ENCODE data around the gene LPA.

DNA sequence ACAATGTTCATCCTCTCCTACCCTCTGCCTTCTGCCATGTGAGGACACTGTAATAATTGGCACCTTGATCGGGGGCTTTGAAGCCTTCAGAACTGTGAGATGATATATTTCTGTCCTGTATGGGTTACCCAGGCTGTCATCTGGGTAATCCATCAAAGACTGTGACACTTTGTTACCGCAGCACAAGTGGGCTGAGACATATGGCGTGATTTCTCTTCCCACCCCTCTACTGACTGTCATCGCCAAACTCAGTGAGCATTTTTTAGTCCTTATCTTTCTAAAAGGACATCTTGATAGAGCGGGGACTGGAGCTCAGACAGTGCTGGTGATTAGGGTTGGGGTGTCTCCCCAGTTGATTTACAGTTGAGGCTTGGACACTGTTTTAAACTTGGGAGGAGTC, 27.5 kb upstream of the LPA start:
- TF ChIP-seq, protein P1, sequence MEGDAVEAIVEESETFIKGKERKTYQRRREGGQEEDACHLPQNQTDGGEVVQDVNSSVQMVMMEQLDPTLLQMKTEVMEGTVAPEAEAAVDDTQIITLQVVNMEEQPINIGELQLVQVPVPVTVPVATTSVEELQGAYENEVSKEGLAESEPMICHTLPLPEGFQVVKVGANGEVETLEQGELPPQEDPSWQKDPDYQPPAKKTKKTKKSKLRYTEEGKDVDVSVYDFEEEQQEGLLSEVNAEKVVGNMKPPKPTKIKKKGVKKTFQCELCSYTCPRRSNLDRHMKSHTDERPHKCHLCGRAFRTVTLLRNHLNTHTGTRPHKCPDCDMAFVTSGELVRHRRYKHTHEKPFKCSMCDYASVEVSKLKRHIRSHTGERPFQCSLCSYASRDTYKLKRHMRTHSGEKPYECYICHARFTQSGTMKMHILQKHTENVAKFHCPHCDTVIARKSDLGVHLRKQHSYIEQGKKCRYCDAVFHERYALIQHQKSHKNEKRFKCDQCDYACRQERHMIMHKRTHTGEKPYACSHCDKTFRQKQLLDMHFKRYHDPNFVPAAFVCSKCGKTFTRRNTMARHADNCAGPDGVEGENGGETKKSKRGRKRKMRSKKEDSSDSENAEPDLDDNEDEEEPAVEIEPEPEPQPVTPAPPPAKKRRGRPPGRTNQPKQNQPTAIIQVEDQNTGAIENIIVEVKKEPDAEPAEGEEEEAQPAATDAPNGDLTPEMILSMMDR (IDR thresholded peaks at IDR 0.05) = no peak
- no peak for TF ChIP-seq POLR2A (IDR thresholded peaks at IDR 0.05)

Measured in testis (tissue), 2 donors.